ENCODE results near the gene TBX3.

The TBX3 gene

GRCh38 chr12:114695305-114695592, 11.3 kb upstream of the TBX3 start:
- DNase-seq = no peak

- DNase-seq = no peak
Measured at GRCh38 chr12:114694436-114695304, 10.7 kb upstream of the TBX3 start.

GRCh38 chr12:114693532-114693931, 9.6 kb upstream of the TBX3 start:
- DNase-seq = no peak

- no peak for DNase-seq
Measured at GRCh38 chr12:114693059-114693531, 9.1 kb upstream of the TBX3 start.

- DNase-seq = no peak
Measured at GRCh38 chr12:114692186-114693058, 8.4 kb upstream of the TBX3 start.

GRCh38 chr12:114691763-114692185, 7.8 kb upstream of the TBX3 start:
- no peak for DNase-seq

- no peak for DNase-seq
Measured at GRCh38 chr12:114691196-114691595, 7.2 kb upstream of the TBX3 start.

GRCh38 chr12:114690267-114691135, 6.5 kb upstream of the TBX3 start:
- DNase-seq = no peak

GRCh38 chr12:114689075-114689994, 5.4 kb upstream of the TBX3 start:
- DNase-seq = no peak

GRCh38 chr12:114688256-114688845, 4.4 kb upstream of the TBX3 start:
- DNase-seq = no peak

- no peak for DNase-seq
Measured at GRCh38 chr12:114687802-114688201, 3.8 kb upstream of the TBX3 start.

- DNase-seq = no peak
Measured at GRCh38 chr12:114686773-114687500, 3.0 kb upstream of the TBX3 start.

GRCh38 chr12:114686426-114686772, 2.4 kb upstream of the TBX3 start:
- no peak for DNase-seq

GRCh38 chr12:114685869-114686268, 1.9 kb upstream of the TBX3 start:
- DNase-seq = no peak

- DNase-seq = no peak
Measured at GRCh38 chr12:114685320-114685781, 1.4 kb upstream of the TBX3 start.

GRCh38 chr12:114684870-114685273, 897 bp upstream of the TBX3 start:
- no peak for DNase-seq

GRCh38 chr12:114683709-114684097, 272 bp downstream of the TBX3 start:
- no peak for DNase-seq

- DNase-seq = no peak
Measured at GRCh38 chr12:114682785-114683708, 928 bp downstream of the TBX3 start.

GRCh38 chr12:114682106-114682784, 1.7 kb downstream of the TBX3 start:
- no peak for DNase-seq

All from activated CD4-positive, alpha-beta T cell treated with anti-CD3 and anti-CD28 coated beads for 1 hour (primary cell).